SU-DHL-6 (cell line): ENCODE results near the gene WWTR1.
A peak's percentile ranks its signal among the peaks of the same experiment; 100 is the strongest.

Experiments used
- H2AFZ ChIP-seq: fragments of 200-600 bp; sonication (generic); 2 replicates; pipeline ENCODE4 v1.6.1; 2014; ENCODE audit warnings: low read depth, mild to moderate bottlenecking, moderate library complexity, mixed read lengths, antibody characterized with exemption, low read length; ENCODE audit not compliant: severe bottlenecking
- H3F3A ChIP-seq: fragments of 200-600 bp; shearing (Covaris generic); 2 replicates; pipeline ENCODE4 v1.6.0; 2016; ENCODE audit warnings: antibody characterized with exemption, mild to moderate bottlenecking; ENCODE audit not compliant: insufficient read depth
- H3K27ac ChIP-seq: fragments of 200-600 bp; sonication (generic); 2 replicates; pipeline ENCODE4 v1.5.1; 2016; ENCODE audit warnings: low read depth, mild to moderate bottlenecking, low read length, moderate library complexity, mixed read lengths
- H3K27me3 ChIP-seq: fragments of 200-600 bp; sonication (generic), shearing (Covaris generic); 2 replicates; pipeline ENCODE4 v1.6.0; 2014; ENCODE audit warnings: mild to moderate bottlenecking, low read length
- H3K36me3 ChIP-seq: fragments of 200-600 bp; sonication (generic); 2 replicates; pipeline ENCODE4 v1.6.1; 2014; ENCODE audit warnings: mild to moderate bottlenecking, low read length, mixed read lengths
- H3K4me2 ChIP-seq: fragments of 300-600, 200-600 bp; shearing (Covaris generic), sonication (generic); 2 replicates; pipeline ENCODE4 v1.6.0; 2014; ENCODE audit warnings: low read length, low read depth, mild to moderate bottlenecking; ENCODE audit not compliant: poor library complexity, severe bottlenecking
- H3K4me3 ChIP-seq: fragments of 200-600 bp; sonication (generic); 2 replicates; pipeline ENCODE4 v1.5.1; 2014; ENCODE audit warnings: antibody characterized with exemption, low read length, mild to moderate bottlenecking, mixed read lengths; ENCODE audit not compliant: insufficient read depth, poor library complexity, severe bottlenecking
- H3K79me2 ChIP-seq: fragments of 200-600 bp; sonication (generic); 2 replicates; pipeline ENCODE4 v1.6.1; 2014; ENCODE audit warnings: mild to moderate bottlenecking, low read length, moderate library complexity; ENCODE audit not compliant: insufficient read depth
- H3K9ac ChIP-seq: fragments of 200-600 bp; sonication (generic); 2 replicates; pipeline ENCODE4 v1.7.0; 2014; ENCODE audit warnings: mild to moderate bottlenecking, low read length
- H3K9me2 ChIP-seq: fragments of 200-600 bp; sonication (generic); replicated peaks from 2 replicates; pipeline ENCODE4 v1.6.1; 2014; ENCODE audit warnings: low read length; ENCODE audit not compliant: insufficient read depth
- H3K9me3 ChIP-seq: fragments of 200-600 bp; sonication (generic); 2 replicates; pipeline ENCODE4 v1.6.1; 2014; ENCODE audit warnings: low read length, mixed read lengths; ENCODE audit not compliant: insufficient read depth
- H4K20me1 ChIP-seq: fragments of 200-600 bp; sonication (generic); 2 replicates; pipeline ENCODE4 v1.6.1; 2014; ENCODE audit warnings: low read depth, mild to moderate bottlenecking, antibody characterized with exemption, low read length, moderate library complexity, mixed read lengths
- EZH2phosphoT487 ChIP-seq: fragments of 200-600 bp; sonication (generic), shearing (Covaris generic); conservative IDR thresholded peaks from 2 replicates; pipeline ENCODE4 v1.6.1; 2018; ENCODE audit warnings: mild to moderate bottlenecking, antibody characterized with exemption, low read length, moderate library complexity, mixed read lengths
- TF ChIP-seq, protein P1 (sequence below): fragments of 200-600 bp; sonication (generic); IDR thresholded peaks from one replicate; pipeline ENCODE4 v1.5.1; 2017; ENCODE audit warnings: antibody characterized with exemption, mild to moderate bottlenecking, low read length, moderate library complexity; ENCODE audit not compliant: insufficient read depth, poor library complexity, severe bottlenecking

The WWTR1 gene

DNA sequence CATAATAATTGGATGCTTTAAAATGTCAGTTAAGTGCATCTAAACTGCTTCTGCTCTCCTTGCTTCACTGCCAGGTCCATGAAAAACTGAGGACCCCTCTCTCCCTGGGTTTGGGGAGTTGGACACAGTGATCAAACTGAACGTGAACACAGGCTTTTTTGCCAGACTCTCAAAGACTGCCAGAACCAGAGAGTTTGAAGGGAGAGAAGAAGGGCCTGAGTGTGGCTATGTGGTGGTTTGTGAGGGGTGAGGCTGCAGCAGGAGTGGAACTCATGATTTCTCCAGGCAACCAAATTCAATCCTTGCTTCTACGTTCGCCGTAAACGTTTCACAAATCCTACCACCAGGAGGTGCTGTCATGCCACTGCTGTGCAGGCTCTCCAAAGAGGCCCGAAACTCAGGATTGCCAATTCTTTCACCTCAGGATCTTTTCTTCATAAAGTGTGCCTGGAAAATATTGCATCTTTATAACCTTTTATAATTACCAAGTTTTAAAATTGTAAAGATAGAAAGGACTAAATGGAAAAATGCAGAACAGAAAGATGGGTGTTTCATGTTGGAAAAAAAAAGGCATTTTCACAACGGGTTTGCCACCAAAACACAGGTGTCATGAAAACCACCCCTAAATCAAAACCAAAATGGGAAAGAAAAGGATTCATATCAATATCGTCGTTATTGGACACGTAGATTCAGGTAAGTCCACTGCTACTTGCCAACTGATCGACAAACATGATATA is 163.6 kb downstream of the WWTR1 start:
- no peak for TF ChIP-seq EZH2phosphoT487
- TF ChIP-seq, protein P1, sequence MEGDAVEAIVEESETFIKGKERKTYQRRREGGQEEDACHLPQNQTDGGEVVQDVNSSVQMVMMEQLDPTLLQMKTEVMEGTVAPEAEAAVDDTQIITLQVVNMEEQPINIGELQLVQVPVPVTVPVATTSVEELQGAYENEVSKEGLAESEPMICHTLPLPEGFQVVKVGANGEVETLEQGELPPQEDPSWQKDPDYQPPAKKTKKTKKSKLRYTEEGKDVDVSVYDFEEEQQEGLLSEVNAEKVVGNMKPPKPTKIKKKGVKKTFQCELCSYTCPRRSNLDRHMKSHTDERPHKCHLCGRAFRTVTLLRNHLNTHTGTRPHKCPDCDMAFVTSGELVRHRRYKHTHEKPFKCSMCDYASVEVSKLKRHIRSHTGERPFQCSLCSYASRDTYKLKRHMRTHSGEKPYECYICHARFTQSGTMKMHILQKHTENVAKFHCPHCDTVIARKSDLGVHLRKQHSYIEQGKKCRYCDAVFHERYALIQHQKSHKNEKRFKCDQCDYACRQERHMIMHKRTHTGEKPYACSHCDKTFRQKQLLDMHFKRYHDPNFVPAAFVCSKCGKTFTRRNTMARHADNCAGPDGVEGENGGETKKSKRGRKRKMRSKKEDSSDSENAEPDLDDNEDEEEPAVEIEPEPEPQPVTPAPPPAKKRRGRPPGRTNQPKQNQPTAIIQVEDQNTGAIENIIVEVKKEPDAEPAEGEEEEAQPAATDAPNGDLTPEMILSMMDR: peak; percentile 72
- H3K4me2 ChIP-seq: no peak overlapping the region
- no peaks in the 10 kb centered on the region for H4K20me1 ChIP-seq
- no peaks in the 10 kb centered on the region for H3K36me3 ChIP-seq
- H3K9me3 ChIP-seq: no peaks in the 10 kb centered on the region
- no peak overlapping the region for H3K4me3 ChIP-seq
- H3K79me2 ChIP-seq: no peaks in the 10 kb centered on the region
- H3K27me3 ChIP-seq: no peaks in the 10 kb centered on the region
- no peak overlapping the region for H3K9ac ChIP-seq
- no peak overlapping the region for H3K27ac ChIP-seq
- H2AFZ ChIP-seq: no peak overlapping the region
- H3K9me2 ChIP-seq: no peaks in the 10 kb centered on the region
- H3F3A ChIP-seq: no peaks in the 10 kb centered on the region

DNA sequence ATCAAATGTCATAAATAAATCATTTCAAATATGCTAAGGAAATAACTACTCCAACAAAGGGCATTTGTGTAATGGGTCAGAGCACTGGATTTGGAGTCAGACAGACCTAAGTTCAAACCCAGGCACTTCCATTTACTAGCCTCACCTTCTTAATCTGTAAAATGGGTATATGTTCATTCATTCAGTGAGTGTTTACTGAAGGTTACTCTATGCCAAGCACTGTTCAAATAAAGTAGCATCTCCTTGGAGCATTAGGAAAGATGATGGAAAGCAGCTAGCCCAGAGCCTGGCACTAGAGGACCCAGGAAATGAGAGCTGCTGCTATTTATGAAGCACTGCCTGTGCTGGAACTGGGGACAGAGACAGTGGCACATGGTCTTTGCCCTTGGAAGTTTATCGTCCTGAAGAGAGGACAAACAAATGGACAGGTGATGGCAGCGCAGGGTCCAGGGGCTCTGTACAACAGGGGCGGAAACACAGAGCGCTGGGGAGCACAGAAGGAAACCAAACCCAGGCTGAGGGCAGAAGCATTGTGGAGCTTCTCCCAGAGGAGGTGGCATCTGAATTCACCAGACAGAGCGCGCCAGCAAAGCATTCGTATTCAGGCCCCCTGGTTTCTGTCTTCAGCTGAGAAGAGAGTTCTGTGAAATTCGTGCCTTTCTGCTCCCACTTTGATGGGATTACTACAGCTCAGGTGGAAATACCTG is 164.4 kb downstream of the WWTR1 start:
- Histone ChIP-seq H3K27ac (no peak overlapping the region), H3K4me2 (no peak overlapping the region), H4K20me1 (no peaks in the 10 kb centered on the region), H3K27me3 (no peaks in the 10 kb centered on the region), H3K79me2 (no peaks in the 10 kb centered on the region), H3K9me2 (no peaks in the 10 kb centered on the region), H3K36me3 (no peaks in the 10 kb centered on the region), H3K4me3 (no peak overlapping the region), H3K9ac (no peak overlapping the region), H2AFZ (no peak overlapping the region), H3K9me3 (no peaks in the 10 kb centered on the region), H3F3A (no peaks in the 10 kb centered on the region)
- TF ChIP-seq EZH2phosphoT487: no peak
- TF ChIP-seq, protein P1: no peak

DNA sequence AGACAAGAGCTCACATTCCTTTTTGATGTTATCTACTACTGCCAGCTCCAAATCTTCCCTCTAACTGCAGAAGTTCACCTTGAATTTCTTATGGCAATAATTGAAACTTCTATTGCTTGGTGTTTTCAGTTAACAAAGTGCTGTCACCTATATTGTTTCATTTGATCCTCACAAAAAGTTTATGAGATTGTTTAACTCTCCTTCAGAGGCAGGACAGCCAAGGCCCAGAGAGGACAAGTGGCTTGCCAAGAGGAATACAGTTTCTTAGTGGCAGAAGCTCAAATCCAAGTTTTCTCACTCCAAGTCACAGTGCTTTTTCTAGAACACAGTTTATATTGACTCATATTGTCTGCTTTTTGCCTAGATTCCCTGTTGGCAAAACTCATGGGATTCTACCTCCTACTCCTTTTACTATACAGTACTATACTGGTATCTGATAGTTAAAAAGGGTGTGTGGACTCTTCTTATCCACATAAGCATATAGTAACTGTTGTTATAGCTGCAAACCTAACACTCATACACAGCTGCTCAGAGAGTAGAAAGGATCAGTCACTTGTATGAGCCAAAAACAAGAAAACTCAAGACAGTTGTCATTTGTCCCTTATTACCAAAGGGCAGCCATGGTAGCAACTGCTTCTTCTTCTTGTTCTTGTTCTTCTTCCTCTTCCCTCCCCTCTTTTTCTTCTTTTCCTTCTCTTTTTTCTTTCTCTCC is 167.4 kb downstream of the WWTR1 start:
- no peaks in the 10 kb centered on the region for H3K36me3 ChIP-seq
- no peaks in the 10 kb centered on the region for H4K20me1 ChIP-seq
- no peak overlapping the region for H3K4me2 ChIP-seq
- no peaks in the 10 kb centered on the region for H3K27me3 ChIP-seq
- H2AFZ ChIP-seq: no peak overlapping the region
- TF ChIP-seq EZH2phosphoT487: no peak
- TF ChIP-seq, protein P1: no peak
- no peaks in the 10 kb centered on the region for H3K9me3 ChIP-seq
- H3K4me3 ChIP-seq: no peak overlapping the region
- H3F3A ChIP-seq: no peaks in the 10 kb centered on the region
- no peak overlapping the region for H3K9ac ChIP-seq
- no peaks in the 10 kb centered on the region for H3K9me2 ChIP-seq
- no peaks in the 10 kb centered on the region for H3K79me2 ChIP-seq
- H3K27ac ChIP-seq: no peak overlapping the region
